CD4-positive, alpha-beta T cell treated with Interferon alpha-2 for 1 hour (primary cell): ENCODE measurements around the gene TMEM165.

Experiments used
- DNase-seq, 2 donors: peaks; one replicate each; pipeline ENCODE4 v3.0.0-alpha.2; 2020 to 2022

Gene TMEM165

DNA sequence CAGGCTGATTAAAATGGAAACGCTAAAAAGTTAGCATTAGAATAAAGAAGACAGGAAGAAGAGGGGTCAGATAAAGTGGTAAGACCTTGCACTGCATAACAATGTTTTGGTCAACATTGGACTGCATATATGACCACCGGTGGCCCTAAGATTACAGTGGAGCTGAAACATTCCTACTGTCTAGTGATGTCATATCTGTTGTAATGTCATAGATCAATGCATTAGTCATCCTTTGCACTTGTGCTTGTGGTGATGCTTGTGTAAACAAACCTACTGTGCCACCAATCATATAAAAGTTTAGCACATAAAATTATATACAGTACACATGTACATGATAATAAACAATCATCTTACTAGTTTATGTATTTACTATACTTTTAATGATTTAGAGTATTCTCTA is 73.0 kb downstream of the TMEM165 start:
- DNase-seq: no peak

DNA sequence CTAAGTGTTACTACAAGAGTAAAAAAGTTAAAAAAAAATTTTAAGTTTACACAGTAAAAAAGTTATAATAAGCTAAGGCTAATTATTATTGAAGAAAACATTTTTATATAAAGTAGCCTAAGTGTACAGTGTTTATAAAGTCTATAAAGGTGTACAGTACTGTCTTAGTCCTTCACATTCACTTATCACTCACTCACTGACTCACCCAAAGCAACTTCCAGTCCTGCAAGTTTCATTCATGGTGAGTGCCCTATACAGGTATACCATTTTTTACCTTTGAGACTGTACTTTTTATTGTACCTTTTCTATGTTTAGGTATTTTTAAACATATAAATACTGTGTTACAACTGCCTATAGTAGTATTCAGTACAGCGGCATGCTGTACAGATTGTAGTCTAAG is 74.2 kb downstream of the TMEM165 start:
- no peak for DNase-seq
